Loucy (cell line): ENCODE results near the gene DNAJC22.

Source experiments
- H2AFZ ChIP-seq: fragments of 200-600 bp; sonication (generic); 2 replicates; pipeline ENCODE4 v1.6.0; 2016; ENCODE audit warnings: antibody characterized with exemption, mild to moderate bottlenecking, low read length, moderate library complexity
- H3F3A ChIP-seq: fragments of 200-600 bp; 2 replicates; pipeline ENCODE4 v1.6.0; 2016; ENCODE audit warnings: antibody characterized with exemption, low read depth, mild to moderate bottlenecking
- H3K27me3 ChIP-seq: fragments of 200-600 bp; sonication (generic); 2 replicates; pipeline ENCODE4 v1.6.1; 2014; ENCODE audit warnings: low read length, mild to moderate bottlenecking; ENCODE audit not compliant: insufficient read depth, poor library complexity, severe bottlenecking
- H3K36me3 ChIP-seq: fragments of 200-600 bp; sonication (generic); 2 replicates; pipeline ENCODE4 v1.6.1; 2016; ENCODE audit warnings: low read length; ENCODE audit not compliant: insufficient read depth
- H3K4me1 ChIP-seq: fragments of 200-600 bp; sonication (generic); 2 replicates; pipeline ENCODE4 v1.5.1; 2014; ENCODE audit warnings: low read length, mild to moderate bottlenecking; ENCODE audit not compliant: insufficient read depth, poor library complexity, severe bottlenecking
- H3K4me2 ChIP-seq: fragments of 200-600 bp; sonication (generic); 2 replicates; pipeline ENCODE4 v1.6.0; 2014; ENCODE audit warnings: antibody characterized with exemption, low read length, low read depth, mild to moderate bottlenecking; ENCODE audit not compliant: poor library complexity, severe bottlenecking
- H3K4me3 ChIP-seq: fragments of 200-600 bp; sonication (generic); 2 replicates; pipeline ENCODE4 v1.5.1; 2014; ENCODE audit warnings: low read length, mild to moderate bottlenecking, mixed read lengths; ENCODE audit not compliant: poor library complexity, severe bottlenecking
- H3K79me2 ChIP-seq: fragments of 200-600 bp; sonication (generic); 2 replicates; pipeline ENCODE4 v1.6.1; 2014; ENCODE audit warnings: low read length; ENCODE audit not compliant: insufficient read depth
- H3K9ac ChIP-seq: fragments of 200-600 bp; sonication (generic); 2 replicates; pipeline ENCODE4 v1.6.0; 2014; ENCODE audit warnings: mild to moderate bottlenecking, low read depth, low read length, moderate library complexity; ENCODE audit not compliant: poor library complexity, severe bottlenecking
- H3K9me2 ChIP-seq: fragments of 200-600 bp; sonication (generic); replicated peaks from 2 replicates; pipeline ENCODE4 v1.6.1; 2016; ENCODE audit warnings: low read depth, low read length, mixed read lengths
- H3K9me3 ChIP-seq: fragments of 200-600 bp; sonication (generic); 2 replicates; pipeline ENCODE4 v1.6.1; 2014; ENCODE audit warnings: mild to moderate bottlenecking, antibody characterized with exemption, low read length, low read depth; ENCODE audit not compliant: insufficient read depth
- H4K20me1 ChIP-seq: fragments of 200-600 bp; sonication (generic); 2 replicates; pipeline ENCODE4 v1.6.0; 2014; ENCODE audit warnings: antibody characterized with exemption, low read length, mild to moderate bottlenecking; ENCODE audit not compliant: insufficient read depth, poor library complexity, severe bottlenecking
- CTCF ChIP-seq: fragments of 200-600 bp; sonication (generic); conservative IDR thresholded peaks from 2 replicates; pipeline ENCODE4 v1.5.1; 2014; ENCODE audit warnings: mild to moderate bottlenecking, antibody characterized with exemption, low read length
- EZH2phosphoT487 ChIP-seq: fragments of 200-600 bp; IDR thresholded peaks from 2 replicates; pipeline ENCODE4 v1.6.1; 2018; ENCODE audit warnings: antibody characterized with exemption, mild to moderate bottlenecking, moderate library complexity, borderline replicate concordance

DNAJC22 gene

DNA sequence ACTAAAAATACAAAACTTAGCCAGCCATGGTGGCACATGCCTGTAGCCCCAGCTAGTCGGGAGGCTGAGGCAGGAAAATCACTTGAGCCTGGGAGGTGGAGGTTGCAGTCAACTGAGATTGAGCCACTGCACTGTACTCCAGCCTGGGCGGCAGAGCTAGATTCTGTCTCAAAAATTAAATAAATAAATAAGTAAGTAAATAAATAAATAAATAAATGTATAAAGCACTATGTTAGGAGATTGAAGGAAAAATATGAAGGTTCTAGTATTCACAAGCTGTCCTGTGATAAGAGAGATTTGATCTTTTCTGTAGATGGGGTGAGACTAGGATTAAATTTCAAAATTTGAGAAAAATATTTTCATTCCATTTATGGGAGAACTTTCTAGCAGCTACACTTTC, 5.7 kb downstream of the DNAJC22 start:
- Histone ChIP-seq H3K9me2 (no peaks in the 10 kb centered on the region), H2AFZ (no peak overlapping the region), H3K4me2 (no peak overlapping the region), H3K9ac (no peak overlapping the region), H3K79me2 (no peaks in the 10 kb centered on the region), H3K36me3 (no peaks in the 10 kb centered on the region), H3K4me1 (peaks cover 2% of the 10 kb centered on the region), H4K20me1 (no peaks in the 10 kb centered on the region), H3K4me3 (no peak overlapping the region), H3K9me3 (no peaks in the 10 kb centered on the region), H3F3A (no peaks in the 10 kb centered on the region), H3K27me3 (no peaks in the 10 kb centered on the region)
- TF ChIP-seq EZH2phosphoT487 (no peak), CTCF (no peak)

DNA sequence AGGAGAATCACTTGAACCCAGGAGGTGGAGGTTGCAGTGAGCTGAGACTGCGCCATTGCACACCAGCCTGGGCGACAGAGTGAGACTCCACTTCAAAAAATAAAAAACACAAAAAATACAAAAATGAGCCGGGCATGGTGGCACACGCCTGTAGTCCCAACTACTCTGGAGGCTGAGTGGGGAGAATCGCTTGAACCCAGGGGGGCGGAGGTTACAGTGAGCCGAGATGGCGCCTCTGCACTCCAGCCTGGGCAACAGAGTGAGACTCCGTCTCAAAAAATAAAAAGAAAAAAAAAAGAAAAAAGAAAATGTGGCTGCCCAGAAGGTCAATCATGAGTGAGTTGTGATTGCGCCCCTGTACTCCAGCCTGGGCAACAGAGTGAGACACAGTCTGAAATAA, 9.2 kb downstream of the DNAJC22 start:
- TF ChIP-seq EZH2phosphoT487 (no peak), CTCF (no peak)
- Histone ChIP-seq H3K9me3 (no peaks in the 10 kb centered on the region), H3K4me2 (no peak overlapping the region), H3K9ac (no peak overlapping the region), H3K27me3 (no peaks in the 10 kb centered on the region), H3K79me2 (no peaks in the 10 kb centered on the region), H2AFZ (no peak overlapping the region), H4K20me1 (no peaks in the 10 kb centered on the region), H3K9me2 (no peaks in the 10 kb centered on the region), H3K36me3 (no peaks in the 10 kb centered on the region), H3F3A (no peaks in the 10 kb centered on the region), H3K4me1 (no peaks in the 10 kb centered on the region), H3K4me3 (no peak overlapping the region)

- H3K4me2 ChIP-seq, result no peak overlapping the region
- H3F3A ChIP-seq, result no peaks in the 10 kb centered on the region
- H3K9me3 ChIP-seq, result no peaks in the 10 kb centered on the region
- no peak overlapping the region for H3K4me3 ChIP-seq
- H3K9me2 ChIP-seq, result no peaks in the 10 kb centered on the region
- TF ChIP-seq CTCF (peak; percentile 60), EZH2phosphoT487 (no peak)
- H3K4me1 ChIP-seq, result no peaks in the 10 kb centered on the region
- no peaks in the 10 kb centered on the region for H3K36me3 ChIP-seq
- no peak overlapping the region for H3K9ac ChIP-seq
- no peaks in the 10 kb centered on the region for H3K79me2 ChIP-seq
- peak overlapping the region; percentile 66; the same call in 1 of the 2 replicates for H2AFZ ChIP-seq
- H3K27me3 ChIP-seq, result no peaks in the 10 kb centered on the region
- H4K20me1 ChIP-seq, result no peaks in the 10 kb centered on the region
Measured at GRCh38 chr12:49357103-49357678, 10.5 kb downstream of the DNAJC22 start.
